ELF-1 (cell line): ENCODE data around the gene TNFRSF17.

ENCODE experiments used
- DNase-seq: peaks from one replicate; pipeline ENCODE4 v3.0.0-alpha.2; 2016; ENCODE audit warnings: low read depth, low spot score

TNFRSF17 gene

GRCh38 chr16:12002447-12003006, 37.5 kb downstream of the TNFRSF17 start:
- DNase-seq, result no peak

GRCh38 chr16:12006637-12007036, 41.6 kb downstream of the TNFRSF17 start:
- DNase-seq, result no peak

- no peak for DNase-seq
These were observed 44.5 kb downstream of the TNFRSF17 start for GRCh38 chr16:12009462-12009861.

GRCh38 chr16:12009922-12010321, 44.9 kb downstream of the TNFRSF17 start:
- DNase-seq, result no peak

GRCh38 chr16:12010388-12011251, 45.6 kb downstream of the TNFRSF17 start:
- no peak for DNase-seq

- DNase-seq, result no peak
These were observed 46.6 kb downstream of the TNFRSF17 start for GRCh38 chr16:12011565-12011964.

- no peak for DNase-seq
These were observed 51.4 kb downstream of the TNFRSF17 start for GRCh38 chr16:12016291-12016947.

GRCh38 chr16:12017558-12017957, 52.5 kb downstream of the TNFRSF17 start:
- no peak for DNase-seq
